Osteoblast (primary cell): ENCODE measurements around the gene TMC3. TPM values are rescaled to one million over a fixed set of nuclear protein-coding genes. Genes with fewer than 3 reads are reported as not detected.

Experiments
- DNase-seq: peaks from one replicate; pipeline ENCODE4 v3.0.0; 2011; ENCODE audit warnings: low spot score, mixed read lengths; ENCODE audit not compliant: insufficient read length; ENCODE audit errors: missing footprints
- H2AFZ ChIP-seq: 2 replicates; pipeline ENCODE4 v1.6.0; 2011; ENCODE audit warnings: mild to moderate bottlenecking, low read length
- H3K27ac ChIP-seq: 2 replicates; pipeline ENCODE4 v1.5.1; 2011; ENCODE audit warnings: mild to moderate bottlenecking, low read depth, low read length, moderate library complexity
- H3K27me3 ChIP-seq: 2 replicates; pipeline ENCODE4 v1.6.0; 2012; ENCODE audit warnings: mild to moderate bottlenecking, control low read depth, inconsistent platforms, low read length, moderate library complexity; ENCODE audit not compliant: insufficient read depth
- H3K36me3 ChIP-seq: 2 replicates; pipeline ENCODE4 v1.5.1; 2011; ENCODE audit warnings: mild to moderate bottlenecking, low read length, control low read depth, moderate library complexity; ENCODE audit not compliant: insufficient read depth
- H3K4me1 ChIP-seq: 2 replicates; pipeline ENCODE4 v1.5.1; 2011; ENCODE audit warnings: mild to moderate bottlenecking, low read length, control low read depth, moderate library complexity; ENCODE audit not compliant: insufficient read depth
- H3K4me2 ChIP-seq: 2 replicates; pipeline ENCODE4 v1.6.0; 2011; ENCODE audit warnings: mild to moderate bottlenecking, low read length; ENCODE audit not compliant: insufficient read depth
- H3K4me3 ChIP-seq: fragments of 200-600 bp; sonication (generic); 3 replicates; pipeline ENCODE4 v1.5.1; 2012; ENCODE audit warnings: mild to moderate bottlenecking, low read length, inconsistent platforms; ENCODE audit not compliant: insufficient read depth
- H3K79me2 ChIP-seq: 2 replicates; pipeline ENCODE4 v1.6.0; 2012; ENCODE audit warnings: mild to moderate bottlenecking, low read length, control low read depth, inconsistent platforms; ENCODE audit not compliant: insufficient read depth
- H3K9me3 ChIP-seq: 2 replicates; pipeline ENCODE4 v1.5.1; 2011; ENCODE audit warnings: low read depth, low read length, control low read depth
- H4K20me1 ChIP-seq: 2 replicates; pipeline ENCODE4 v1.6.0; 2012; ENCODE audit warnings: mild to moderate bottlenecking, low read length, control low read depth; ENCODE audit not compliant: insufficient read depth
- CTCF ChIP-seq: IDR thresholded peaks from 2 replicates; pipeline ENCODE4 v1.5.1; 2011; ENCODE audit warnings: mild to moderate bottlenecking, low read depth, low read length, moderate library complexity; ENCODE audit errors: extremely low read depth
- total RNA-seq: library from RNA; depleted of rRNA; stranded (reverse); fragments of >200 nt; gene quantifications from 2 replicates; pipeline ENCODE4 v1.2.3, GENCODE V29; 2012

Gene TMC3
- total RNA-seq, 1 donor: not detected

GRCh38 chr15:81411051-81411450, 37.0 kb upstream of the TMC3 start:
- H3K4me3 ChIP-seq: no peak overlapping the region
- no peaks in the 10 kb centered on the region for H3K79me2 ChIP-seq
- H3K4me1 ChIP-seq: no peaks in the 10 kb centered on the region
- no peaks in the 10 kb centered on the region for H3K9me3 ChIP-seq
- H3K4me2 ChIP-seq: no peak overlapping the region
- no peak for TF ChIP-seq CTCF
- no peaks in the 10 kb centered on the region for H3K36me3 ChIP-seq
- DNase-seq: no peak
- H4K20me1 ChIP-seq: no peaks in the 10 kb centered on the region
- H3K27ac ChIP-seq: no peak overlapping the region
- H3K27me3 ChIP-seq: peaks cover 14% of the 10 kb centered on the region
- H2AFZ ChIP-seq: no peak overlapping the region

GRCh38 chr15:81410318-81410753, 36.3 kb upstream of the TMC3 start:
- no peaks in the 10 kb centered on the region for H3K4me1 ChIP-seq
- peak; percentile 90 for DNase-seq
- H3K27me3 ChIP-seq: peaks cover 14% of the 10 kb centered on the region
- no peak overlapping the region for H3K4me2 ChIP-seq
- H4K20me1 ChIP-seq: no peaks in the 10 kb centered on the region
- peak; percentile 51 for TF ChIP-seq CTCF
- H3K9me3 ChIP-seq: no peaks in the 10 kb centered on the region
- no peak overlapping the region for H2AFZ ChIP-seq
- H3K4me3 ChIP-seq: no peak overlapping the region
- no peaks in the 10 kb centered on the region for H3K36me3 ChIP-seq
- H3K27ac ChIP-seq: no peak overlapping the region
- H3K79me2 ChIP-seq: no peaks in the 10 kb centered on the region

GRCh38 chr15:81407718-81408117, 33.7 kb upstream of the TMC3 start:
- Histone ChIP-seq H3K9me3 (no peaks in the 10 kb centered on the region), H2AFZ (no peak overlapping the region), H4K20me1 (no peaks in the 10 kb centered on the region), H3K27ac (no peak overlapping the region), H3K27me3 (peaks cover 14% of the 10 kb centered on the region), H3K4me3 (no peak overlapping the region), H3K4me2 (no peak overlapping the region), H3K79me2 (no peaks in the 10 kb centered on the region), H3K36me3 (no peaks in the 10 kb centered on the region), H3K4me1 (no peaks in the 10 kb centered on the region)
- DNase-seq: no peak
- no peak for TF ChIP-seq CTCF

- no peak overlapping the region for H2AFZ ChIP-seq
- no peak for DNase-seq
- H3K4me3 ChIP-seq: no peak overlapping the region
- H4K20me1 ChIP-seq: no peaks in the 10 kb centered on the region
- H3K27ac ChIP-seq: no peak overlapping the region
- H3K27me3 ChIP-seq: peaks cover 14% of the 10 kb centered on the region
- H3K36me3 ChIP-seq: no peaks in the 10 kb centered on the region
- no peaks in the 10 kb centered on the region for H3K9me3 ChIP-seq
- H3K4me2 ChIP-seq: no peak overlapping the region
- H3K4me1 ChIP-seq: no peaks in the 10 kb centered on the region
- no peak for TF ChIP-seq CTCF
- H3K79me2 ChIP-seq: no peaks in the 10 kb centered on the region
These were observed 33.2 kb upstream of the TMC3 start for GRCh38 chr15:81407176-81407575.
